ENCODE results near the gene LRMDA. TPM values are rescaled to one million over a fixed set of nuclear protein-coding genes. Genes with fewer than 3 reads are reported as not detected.
A peak's percentile ranks its signal among the peaks of the same experiment; 100 is the strongest.

Gene LRMDA
- total RNA-seq, 1 experiment from 2014 or later = 4.8 TPM

DNA sequence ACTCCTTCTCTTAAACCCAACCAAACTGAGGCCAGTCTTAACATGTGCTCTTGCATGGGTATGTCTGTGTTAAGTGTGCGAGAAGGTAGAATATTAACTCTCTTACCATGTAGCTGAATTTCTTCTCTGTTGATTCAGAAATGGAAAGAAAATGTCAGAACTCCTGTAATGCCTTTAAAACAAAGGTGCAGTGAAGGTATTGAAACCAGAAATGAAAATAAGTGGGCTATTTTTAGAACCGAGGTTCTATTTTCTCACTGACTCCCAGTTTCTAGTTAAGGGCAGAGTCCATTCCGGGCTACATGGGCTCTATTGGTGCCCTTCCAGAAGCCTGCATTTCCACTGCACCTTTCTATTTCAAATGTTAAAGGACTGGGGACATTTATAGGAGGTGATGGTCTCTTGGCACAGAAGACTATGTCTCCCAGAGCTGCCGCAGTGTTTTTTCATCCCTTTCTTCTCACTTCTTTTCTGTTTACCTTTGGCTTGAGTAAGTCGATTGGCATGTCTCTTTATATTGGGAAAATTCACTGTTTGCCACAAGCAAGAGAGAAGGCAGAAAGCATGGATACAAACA, 174.9 kb downstream of the LRMDA start:
- RAD21 ChIA-PET (ENCODE audit: low non-redundant PET in 1 of 2, low total read pairs in 2 of 2, uncharacterized antibody in 2 of 2, unreplicated experiment in 2 of 2) = no interaction called here
- H3K36me3 ChIP-seq (ENCODE audit: control insufficient read depth in 1 of 2, insufficient read depth in 2 of 2, low read length in 2 of 2) = no peaks in the 10 kb centered on the region
- no peaks in the 10 kb centered on the region for H4K20me1 ChIP-seq (ENCODE audit: insufficient read depth)
- ATAC-seq (no peak), DNase-seq (ENCODE audit: low read depth, low spot score) (no peak)
- BruUV-seq (replicated peaks) = no TSS peak
- TF ChIP-seq POLR2A (IDR thresholded peaks at IDR 0.05; ENCODE audit: borderline replicate concordance, extremely low read depth, insufficient read depth, insufficient read length) = no peak
- TF ChIP-seq, protein P1, sequence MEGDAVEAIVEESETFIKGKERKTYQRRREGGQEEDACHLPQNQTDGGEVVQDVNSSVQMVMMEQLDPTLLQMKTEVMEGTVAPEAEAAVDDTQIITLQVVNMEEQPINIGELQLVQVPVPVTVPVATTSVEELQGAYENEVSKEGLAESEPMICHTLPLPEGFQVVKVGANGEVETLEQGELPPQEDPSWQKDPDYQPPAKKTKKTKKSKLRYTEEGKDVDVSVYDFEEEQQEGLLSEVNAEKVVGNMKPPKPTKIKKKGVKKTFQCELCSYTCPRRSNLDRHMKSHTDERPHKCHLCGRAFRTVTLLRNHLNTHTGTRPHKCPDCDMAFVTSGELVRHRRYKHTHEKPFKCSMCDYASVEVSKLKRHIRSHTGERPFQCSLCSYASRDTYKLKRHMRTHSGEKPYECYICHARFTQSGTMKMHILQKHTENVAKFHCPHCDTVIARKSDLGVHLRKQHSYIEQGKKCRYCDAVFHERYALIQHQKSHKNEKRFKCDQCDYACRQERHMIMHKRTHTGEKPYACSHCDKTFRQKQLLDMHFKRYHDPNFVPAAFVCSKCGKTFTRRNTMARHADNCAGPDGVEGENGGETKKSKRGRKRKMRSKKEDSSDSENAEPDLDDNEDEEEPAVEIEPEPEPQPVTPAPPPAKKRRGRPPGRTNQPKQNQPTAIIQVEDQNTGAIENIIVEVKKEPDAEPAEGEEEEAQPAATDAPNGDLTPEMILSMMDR (IDR thresholded peaks at IDR 0.05 in 2 of 3, conservative IDR thresholded peaks at IDR 0.05 in 1 of 3; ENCODE audit: borderline replicate concordance in 1 of 3, insufficient read depth in 1 of 3, low read depth in 2 of 3, low read length in 2 of 3) = no peak
- TF ChIP-seq, protein P2, sequence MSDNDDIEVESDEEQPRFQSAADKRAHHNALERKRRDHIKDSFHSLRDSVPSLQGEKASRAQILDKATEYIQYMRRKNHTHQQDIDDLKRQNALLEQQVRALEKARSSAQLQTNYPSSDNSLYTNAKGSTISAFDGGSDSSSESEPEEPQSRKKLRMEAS (IDR thresholded peaks at IDR 0.05) = no peak
- no peak for TF ChIP-seq EGR1 (IDR thresholded peaks at IDR 0.05; ENCODE audit: low read depth)
- no peak for TF ChIP-seq EZH2phosphoT487 (IDR thresholded peaks at IDR 0.05; ENCODE audit: borderline replicate concordance)
- TF ChIP-seq FOSL1 (IDR thresholded peaks at IDR 0.05; ENCODE audit: low read depth) = 0 out of 2 replicates have a peak, but pooled peaks have one; percentile 20
- 0 out of 2 replicates have a peak, but pooled peaks have one; percentile 21 for TF ChIP-seq JUND (IDR thresholded peaks at IDR 0.05)
- TF ChIP-seq ELF1 (IDR thresholded peaks at IDR 0.05; ENCODE audit: borderline replicate concordance, low read depth) = no peak
- no peaks in the 10 kb centered on the region for H3K79me2 ChIP-seq (ENCODE audit: insufficient read depth, low read length)
- no peaks in the 10 kb centered on the region for H3K9me2 ChIP-seq (ENCODE audit: insufficient read depth)
- no peak overlapping the region for H3K27ac ChIP-seq (ENCODE audit: low read depth, low read length)
- no peaks in the 10 kb centered on the region for H3K9me3 ChIP-seq (ENCODE audit: control insufficient read depth in 1 of 2, insufficient read depth in 1 of 2, low read depth in 1 of 2, low read length in 2 of 2)
- no peak overlapping the region for H3K9ac ChIP-seq (ENCODE audit: low read length)
- intact Hi-C loops (cut with micrococcal nuclease) = no loop called here
- peaks cover 0 to 6% of the 10 kb centered on the region in 2 experiments; a peak in 1 of 4 replicates for H3K4me1 ChIP-seq (ENCODE audit: control insufficient read depth in 1 of 2, insufficient read depth in 2 of 2, low read length in 2 of 2)
- peak overlapping the region; percentile 10 for H3K4me2 ChIP-seq (ENCODE audit: low read length)
- H2AFZ ChIP-seq (ENCODE audit: low read depth, low read length, poor library complexity, severe bottlenecking) = no peak overlapping the region
- no peak overlapping the region for H3K4me3 ChIP-seq (replicated peaks in 1 of 2; ENCODE audit: low read depth in 1 of 2, low read length in 2 of 2)
- POLR2A ChIA-PET = no interaction called here
- CTCF ChIA-PET = no interaction called here
- peaks cover 12% of the 10 kb centered on the region; the same call in 1 of the 2 replicates for H3K27me3 ChIP-seq (ENCODE audit: insufficient read depth, low read length)

DNA sequence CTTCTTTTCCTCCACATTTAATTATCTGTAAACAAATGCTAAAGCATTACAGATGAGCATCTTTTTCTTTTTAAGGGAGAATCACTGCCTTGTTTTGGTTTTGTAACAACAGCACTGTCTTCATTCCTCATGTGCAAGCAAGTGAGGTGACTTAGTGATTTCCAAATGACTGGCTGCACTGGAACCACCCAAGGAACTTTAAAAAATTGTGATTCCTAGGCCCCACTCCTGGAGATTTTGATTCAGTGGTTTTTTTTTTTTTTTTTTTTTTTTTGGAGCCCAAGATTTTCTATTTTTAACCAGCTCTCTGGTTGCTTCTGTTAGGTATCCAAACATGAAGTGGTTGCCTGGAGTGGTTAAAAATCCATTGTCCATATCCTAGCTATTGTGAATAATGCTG, 176.2 kb downstream of the LRMDA start:
- Histone ChIP-seq H3K79me2 (ENCODE audit: insufficient read depth, low read length) (no peaks in the 10 kb centered on the region), H3K4me1 (ENCODE audit: control insufficient read depth in 1 of 2, insufficient read depth in 2 of 2, low read length in 2 of 2) (peaks cover 0 to 6% of the 10 kb centered on the region in 2 experiments; a peak in 1 of 4 replicates), H3K9ac (ENCODE audit: low read length) (no peak overlapping the region), H3K9me2 (ENCODE audit: insufficient read depth) (no peaks in the 10 kb centered on the region), H3K4me3 (replicated peaks in 1 of 2; ENCODE audit: low read depth in 1 of 2, low read length in 2 of 2) (no peak overlapping the region), H3K27ac (ENCODE audit: low read depth, low read length) (no peak overlapping the region), H3K4me2 (ENCODE audit: low read length) (no peak overlapping the region), H3K9me3 (ENCODE audit: control insufficient read depth in 1 of 2, insufficient read depth in 1 of 2, low read depth in 1 of 2, low read length in 2 of 2) (no peaks in the 10 kb centered on the region), H3K36me3 (ENCODE audit: control insufficient read depth in 1 of 2, insufficient read depth in 2 of 2, low read length in 2 of 2) (no peaks in the 10 kb centered on the region), H4K20me1 (ENCODE audit: insufficient read depth) (no peaks in the 10 kb centered on the region), H2AFZ (ENCODE audit: low read depth, low read length, poor library complexity, severe bottlenecking) (no peak overlapping the region), H3K27me3 (ENCODE audit: insufficient read depth, low read length) (peaks cover 12% of the 10 kb centered on the region; the same call in 1 of the 2 replicates)
- no peak for ATAC-seq
- intact Hi-C loops (cut with micrococcal nuclease) = no loop called here
- BruUV-seq (replicated peaks) = no TSS peak
- ChIA-PET RAD21 (ENCODE audit: low non-redundant PET in 1 of 2, low total read pairs in 2 of 2, uncharacterized antibody in 2 of 2, unreplicated experiment in 2 of 2) (no interaction called here), CTCF (no interaction called here), POLR2A (no interaction called here)
- no peak for DNase-seq (ENCODE audit: low read depth, low spot score)
- TF ChIP-seq CBX3 (IDR thresholded peaks at IDR 0.05; ENCODE audit: low read depth) (no peak), ELF1 (IDR thresholded peaks at IDR 0.05; ENCODE audit: borderline replicate concordance, low read depth) (no peak), CEBPB (IDR thresholded peaks at IDR 0.05; ENCODE audit: low read depth) (no peak), EZH2phosphoT487 (IDR thresholded peaks at IDR 0.05; ENCODE audit: borderline replicate concordance) (no peak), RAD21 (IDR thresholded peaks at IDR 0.05; ENCODE audit: low read depth) (no peak), YY1 (IDR thresholded peaks at IDR 0.05; ENCODE audit: extremely low read depth, insufficient replicate concordance, low read depth, low read length) (no peak), EGR1 (IDR thresholded peaks at IDR 0.05; ENCODE audit: low read depth) (no peak), POLR2AphosphoS5 (IDR thresholded peaks at IDR 0.05; ENCODE audit: low read depth, low read length) (no peak), ZFX (IDR thresholded peaks at IDR 0.05) (no peak), SRF (IDR thresholded peaks at IDR 0.05; ENCODE audit: low read depth) (no peak)
- TF ChIP-seq, protein P1 (IDR thresholded peaks at IDR 0.05 in 2 of 3, conservative IDR thresholded peaks at IDR 0.05 in 1 of 3; ENCODE audit: borderline replicate concordance in 1 of 3, insufficient read depth in 1 of 3, low read depth in 2 of 3, low read length in 2 of 3) = no peak
- TF ChIP-seq, protein P2 (IDR thresholded peaks at IDR 0.05) = no peak
- TF ChIP-seq, protein P3, sequence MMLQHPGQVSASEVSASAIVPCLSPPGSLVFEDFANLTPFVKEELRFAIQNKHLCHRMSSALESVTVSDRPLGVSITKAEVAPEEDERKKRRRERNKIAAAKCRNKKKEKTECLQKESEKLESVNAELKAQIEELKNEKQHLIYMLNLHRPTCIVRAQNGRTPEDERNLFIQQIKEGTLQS (IDR thresholded peaks at IDR 0.05) = no peak

All from HCT116 (cell line).